Bronchial epithelial cell (primary cell): Measurements from ENCODE around the gene PLA2G15. TPM values are rescaled to one million over a fixed set of nuclear protein-coding genes. Genes with fewer than 3 reads are reported as not detected.

Source experiments
- DNase-seq: peaks from one replicate; pipeline ENCODE4 v3.0.0-alpha.2; 2010; ENCODE audit warnings: low read depth
- FAIRE-seq: peaks from 2 replicates; lab custom pipeline; 2011; peaks lifted over from hg19 to GRCh38; lab: Jason Lieb, UNC
- H3K27me3 ChIP-seq: 2 replicates; pipeline ENCODE4 v1.5.1; 2011; ENCODE audit warnings: low read length; ENCODE audit not compliant: control insufficient read depth, insufficient read depth
- H3K36me3 ChIP-seq: 2 replicates; pipeline ENCODE4 v1.5.1; 2011; ENCODE audit warnings: low read length; ENCODE audit not compliant: control insufficient read depth, insufficient read depth
- H3K4me3 ChIP-seq: 2 replicates; pipeline ENCODE4 v1.5.1; 2011; ENCODE audit warnings: mild to moderate bottlenecking, low read depth, low read length, control low read depth
- total RNA-seq: library from RNA; depleted of rRNA; stranded (reverse); fragments of >200 nt; gene quantifications from 2 replicates; pipeline ENCODE4 v1.2.1, GENCODE V29; 2014
- TF ChIP-seq, protein P1 (sequence below): IDR thresholded peaks from 2 replicates; pipeline ENCODE4 v1.5.1; 2011; ENCODE audit warnings: mild to moderate bottlenecking, moderate library complexity, low read length, control low read depth, inconsistent platforms; ENCODE audit not compliant: insufficient read depth, severe bottlenecking

The PLA2G15 gene
- total RNA-seq, 1 donor from 2014 or later = 8.2 TPM

DNA sequence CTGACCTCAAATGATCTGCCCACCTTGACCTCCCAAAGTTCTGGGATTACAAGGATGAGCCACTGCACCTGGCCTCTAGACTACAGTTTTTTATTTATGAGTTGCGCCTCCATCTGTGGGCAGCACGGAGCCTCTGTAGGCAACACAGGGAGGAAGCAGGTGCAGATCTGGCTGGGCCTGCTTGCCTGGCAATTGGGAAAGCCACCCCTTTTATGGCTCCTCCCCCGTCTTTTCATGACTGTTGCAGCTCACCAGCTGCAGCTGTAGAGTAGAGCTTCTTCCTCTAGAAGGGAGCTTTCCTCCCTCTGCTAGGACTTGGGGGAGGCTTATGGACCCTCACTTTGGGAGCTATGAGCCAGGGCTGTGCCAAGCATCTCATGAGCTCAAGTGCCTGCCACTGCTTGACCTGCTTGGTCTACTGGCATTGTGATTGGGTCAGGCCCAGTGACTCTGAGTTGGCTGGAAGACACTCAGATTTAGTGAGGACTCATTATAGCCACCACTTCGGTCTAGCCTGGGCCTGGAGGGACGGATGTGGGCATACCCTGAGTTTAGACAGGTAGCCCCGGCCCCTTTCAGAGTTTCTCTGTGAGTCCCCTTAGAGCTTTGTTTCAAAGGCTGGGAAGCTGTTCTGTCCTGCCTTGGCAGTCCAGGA lies 12.2 kb downstream of the PLA2G15 start:
- DNase-seq = no peak
- TF ChIP-seq, protein P1, sequence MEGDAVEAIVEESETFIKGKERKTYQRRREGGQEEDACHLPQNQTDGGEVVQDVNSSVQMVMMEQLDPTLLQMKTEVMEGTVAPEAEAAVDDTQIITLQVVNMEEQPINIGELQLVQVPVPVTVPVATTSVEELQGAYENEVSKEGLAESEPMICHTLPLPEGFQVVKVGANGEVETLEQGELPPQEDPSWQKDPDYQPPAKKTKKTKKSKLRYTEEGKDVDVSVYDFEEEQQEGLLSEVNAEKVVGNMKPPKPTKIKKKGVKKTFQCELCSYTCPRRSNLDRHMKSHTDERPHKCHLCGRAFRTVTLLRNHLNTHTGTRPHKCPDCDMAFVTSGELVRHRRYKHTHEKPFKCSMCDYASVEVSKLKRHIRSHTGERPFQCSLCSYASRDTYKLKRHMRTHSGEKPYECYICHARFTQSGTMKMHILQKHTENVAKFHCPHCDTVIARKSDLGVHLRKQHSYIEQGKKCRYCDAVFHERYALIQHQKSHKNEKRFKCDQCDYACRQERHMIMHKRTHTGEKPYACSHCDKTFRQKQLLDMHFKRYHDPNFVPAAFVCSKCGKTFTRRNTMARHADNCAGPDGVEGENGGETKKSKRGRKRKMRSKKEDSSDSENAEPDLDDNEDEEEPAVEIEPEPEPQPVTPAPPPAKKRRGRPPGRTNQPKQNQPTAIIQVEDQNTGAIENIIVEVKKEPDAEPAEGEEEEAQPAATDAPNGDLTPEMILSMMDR = no peak
- peaks cover 21% of the 10 kb centered on the region for H3K36me3 ChIP-seq
- no peaks in the 10 kb centered on the region for H3K27me3 ChIP-seq
- FAIRE-seq = no peak
- H3K4me3 ChIP-seq = no peak overlapping the region

DNA sequence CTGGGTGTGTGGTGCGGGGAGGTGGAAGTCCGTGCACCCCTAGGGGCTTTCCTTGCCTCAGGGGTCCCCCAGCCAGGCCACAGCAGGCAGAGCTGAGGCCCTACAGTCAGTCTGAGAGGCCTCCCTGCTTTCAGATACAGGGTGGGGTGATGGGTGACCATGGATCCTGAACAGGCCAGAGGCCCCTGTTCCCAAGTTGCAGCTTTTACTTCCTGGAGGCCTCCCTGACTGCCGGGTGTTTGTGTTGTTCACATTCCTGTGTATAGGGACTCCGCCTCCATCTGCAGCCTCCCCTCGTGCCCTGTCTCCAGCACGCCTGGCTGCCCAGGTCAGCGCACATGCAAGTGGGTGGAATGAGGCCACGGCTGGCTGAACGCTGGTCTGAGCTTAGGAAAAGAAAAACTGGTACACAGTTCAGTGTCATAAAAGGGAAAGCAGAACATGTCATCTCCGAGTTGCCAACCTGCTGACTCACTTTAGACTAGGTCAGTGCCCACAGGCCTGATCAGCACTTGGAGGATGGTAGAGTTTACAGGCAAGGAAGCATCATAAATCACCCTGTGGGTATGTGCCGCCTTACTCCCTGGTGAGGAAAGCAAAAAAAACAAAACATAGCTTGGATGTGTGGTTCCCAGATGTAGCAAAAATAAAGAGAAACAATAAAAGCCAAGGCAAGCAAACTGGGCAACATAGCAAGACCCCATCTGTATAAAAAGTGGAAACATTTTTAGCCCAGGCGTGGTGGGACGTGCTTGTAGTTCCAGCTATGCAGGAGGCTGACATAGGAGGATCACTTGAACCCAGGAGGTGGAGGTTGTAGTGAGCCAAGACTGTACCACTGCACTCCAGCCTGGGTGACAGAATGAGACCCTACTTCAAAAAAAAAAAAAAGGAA lies 13.0 kb downstream of the PLA2G15 start:
- Histone ChIP-seq H3K36me3 (peaks cover 19% of the 10 kb centered on the region), H3K27me3 (no peaks in the 10 kb centered on the region), H3K4me3 (no peak overlapping the region)
- DNase-seq = peak; percentile 52
- TF ChIP-seq, protein P1 = no peak
- no peak for FAIRE-seq

DNA sequence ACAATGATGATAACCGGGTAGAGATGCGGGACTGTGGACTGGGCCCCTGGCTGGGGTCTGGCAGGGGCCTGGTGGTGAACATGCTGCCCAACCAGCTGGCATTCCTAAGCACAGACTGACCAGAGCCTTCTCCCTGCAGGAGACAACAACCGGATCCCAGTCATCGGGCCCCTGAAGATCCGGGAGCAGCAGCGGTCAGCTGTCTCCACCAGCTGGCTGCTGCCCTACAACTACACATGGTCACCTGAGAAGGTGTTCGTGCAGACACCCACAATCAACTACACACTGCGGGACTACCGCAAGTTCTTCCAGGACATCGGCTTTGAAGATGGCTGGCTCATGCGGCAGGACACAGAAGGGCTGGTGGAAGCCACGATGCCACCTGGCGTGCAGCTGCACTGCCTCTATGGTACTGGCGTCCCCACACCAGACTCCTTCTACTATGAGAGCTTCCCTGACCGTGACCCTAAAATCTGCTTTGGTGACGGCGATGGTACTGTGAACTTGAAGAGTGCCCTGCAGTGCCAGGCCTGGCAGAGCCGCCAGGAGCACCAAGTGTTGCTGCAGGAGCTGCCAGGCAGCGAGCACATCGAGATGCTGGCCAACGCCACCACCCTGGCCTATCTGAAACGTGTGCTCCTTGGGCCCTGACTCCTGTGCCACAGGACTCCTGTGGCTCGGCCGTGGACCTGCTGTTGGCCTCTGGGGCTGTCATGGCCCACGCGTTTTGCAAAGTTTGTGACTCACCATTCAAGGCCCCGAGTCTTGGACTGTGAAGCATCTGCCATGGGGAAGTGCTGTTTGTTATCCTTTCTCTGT lies 14.0 kb downstream of the PLA2G15 start:
- FAIRE-seq (peak; percentile 50), DNase-seq (no peak)

DNA sequence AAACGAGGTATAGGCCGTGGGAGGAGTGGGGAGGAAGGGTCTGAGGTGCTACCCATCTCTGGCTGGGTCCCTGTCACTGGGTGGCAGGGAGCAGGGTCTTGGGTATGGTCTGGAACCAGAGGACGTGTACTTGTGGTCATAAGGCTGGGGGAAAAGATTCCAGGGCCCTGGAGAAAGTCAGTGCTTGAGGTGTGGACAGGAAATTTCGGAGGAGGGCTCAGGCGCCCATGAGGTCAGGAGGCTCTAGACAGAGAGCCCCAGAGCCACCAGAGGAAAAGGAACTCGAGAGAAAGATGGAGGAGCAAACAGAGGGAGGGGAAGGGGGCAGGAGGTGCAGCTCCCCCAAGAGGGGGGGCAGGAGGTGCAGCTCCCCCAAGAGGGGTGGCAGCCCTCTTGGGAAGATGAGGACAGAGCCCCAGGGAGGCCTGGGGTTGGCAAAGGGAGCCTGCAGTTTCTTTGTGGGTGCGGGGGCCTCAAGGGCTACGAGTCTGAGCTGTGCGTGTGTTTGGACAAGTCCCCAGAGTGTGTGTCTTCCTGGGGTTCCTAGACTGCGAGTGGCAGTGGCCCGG lies 18.5 kb downstream of the PLA2G15 start:
- no peak for FAIRE-seq
- TF ChIP-seq, protein P1 = no peak

More for the DNA sequence above, 14.0 kb downstream of the PLA2G15 start:
- Histone ChIP-seq H3K36me3 (peaks cover 18% of the 10 kb centered on the region), H3K4me3 (no peak overlapping the region), H3K27me3 (no peaks in the 10 kb centered on the region)
- TF ChIP-seq, protein P1 = no peak

More for the DNA sequence above, 18.5 kb downstream of the PLA2G15 start:
- Histone ChIP-seq H3K36me3 (peaks cover 11% of the 10 kb centered on the region), H3K4me3 (peak overlapping the region; percentile 75), H3K27me3 (no peaks in the 10 kb centered on the region)
- no peak for DNase-seq
